GM19099 (cell line): ENCODE data around the gene SPTBN1.

Experiments used
- POLR2A ChIP-seq: IDR thresholded peaks from 3 replicates; pipeline ENCODE4 v1.6.1; 2011; ENCODE audit warnings: low read depth; ENCODE audit not compliant: insufficient read length; ENCODE audit errors: extremely low read depth

SPTBN1 gene

GRCh38 chr2:54587171-54588016 is 131.3 kb downstream of the SPTBN1 start:
- no peak for TF ChIP-seq POLR2A

- TF ChIP-seq POLR2A = no peak
These were observed 132.2 kb downstream of the SPTBN1 start for GRCh38 chr2:54588244-54588899.

- no peak for TF ChIP-seq POLR2A
These were observed 132.9 kb downstream of the SPTBN1 start for GRCh38 chr2:54589038-54589339.

- TF ChIP-seq POLR2A = no peak
These were observed 133.5 kb downstream of the SPTBN1 start for GRCh38 chr2:54589340-54590215.

- TF ChIP-seq POLR2A = no peak
These were observed 134.3 kb downstream of the SPTBN1 start for GRCh38 chr2:54590216-54591120.

- no peak for TF ChIP-seq POLR2A
These were observed 135.4 kb downstream of the SPTBN1 start for GRCh38 chr2:54591551-54591950.

GRCh38 chr2:54593249-54593648 is 137.1 kb downstream of the SPTBN1 start:
- TF ChIP-seq POLR2A = no peak

- no peak for TF ChIP-seq POLR2A
These were observed 137.9 kb downstream of the SPTBN1 start for GRCh38 chr2:54594048-54594447.

GRCh38 chr2:54595161-54595803 is 139.2 kb downstream of the SPTBN1 start:
- no peak for TF ChIP-seq POLR2A

GRCh38 chr2:54595999-54596902 is 140.1 kb downstream of the SPTBN1 start:
- no peak for TF ChIP-seq POLR2A

GRCh38 chr2:54597153-54597848 is 141.2 kb downstream of the SPTBN1 start:
- no peak for TF ChIP-seq POLR2A

- TF ChIP-seq POLR2A = no peak
These were observed 142.5 kb downstream of the SPTBN1 start for GRCh38 chr2:54598347-54599325.

GRCh38 chr2:54599326-54599710 is 143.2 kb downstream of the SPTBN1 start:
- TF ChIP-seq POLR2A = no peak
